ENCODE results near the gene HYOU1.

Gene HYOU1

GRCh38 chr11:119025099-119025473 is 31.9 kb downstream of the HYOU1 start:
- ATAC-seq, result no peak
- TF ChIP-seq OSR1 (CRISPR knock-in tag; IDR thresholded peaks at IDR 0.05), result no peak
- no peak for TF ChIP-seq ISL1 (CRISPR knock-in tag; IDR thresholded peaks at IDR 0.05)
- TF ChIP-seq ZNF70 (CRISPR knock-in tag; IDR thresholded peaks at IDR 0.05), result no peak
- no peak for TF ChIP-seq TSHZ2 (CRISPR knock-in tag; IDR thresholded peaks at IDR 0.05)

- no peak for ATAC-seq
These were observed 32.4 kb downstream of the HYOU1 start for GRCh38 chr11:119024430-119025098.

GRCh38 chr11:119023741-119024140 is 33.3 kb downstream of the HYOU1 start:
- ATAC-seq, result no peak
- no peak for TF ChIP-seq ZC3H10 (CRISPR knock-in tag; IDR thresholded peaks at IDR 0.05)
- no peak for TF ChIP-seq RARB (CRISPR knock-in tag; IDR thresholded peaks at IDR 0.05)
- no peak for TF ChIP-seq GLIS3 (CRISPR knock-in tag; IDR thresholded peaks at IDR 0.05)
- TF ChIP-seq ZNF70 (CRISPR knock-in tag; IDR thresholded peaks at IDR 0.05), result no peak
- no peak for TF ChIP-seq ZNF565 (CRISPR knock-in tag; conservative IDR thresholded peaks at IDR 0.05; ENCODE audit: low read depth)
- TF ChIP-seq SNAI2 (CRISPR knock-in tag; IDR thresholded peaks at IDR 0.05), result no peak
- no peak for TF ChIP-seq PATZ1 (CRISPR knock-in tag; IDR thresholded peaks at IDR 0.05; ENCODE audit: borderline replicate concordance)
- no peak for TF ChIP-seq ARNTL (CRISPR knock-in tag; IDR thresholded peaks at IDR 0.05; ENCODE audit: borderline replicate concordance, low read depth)
- TF ChIP-seq PPARA (CRISPR knock-in tag; IDR thresholded peaks at IDR 0.05; ENCODE audit: borderline replicate concordance), result no peak
- no peak for TF ChIP-seq OSR1 (CRISPR knock-in tag; IDR thresholded peaks at IDR 0.05)
- TF ChIP-seq TOX (CRISPR knock-in tag; IDR thresholded peaks at IDR 0.05; ENCODE audit: borderline replicate concordance), result no peak
- no peak for TF ChIP-seq CREB5 (CRISPR knock-in tag; IDR thresholded peaks at IDR 0.05; ENCODE audit: low read depth)

More at GRCh38 chr11:119024430-119025098, 32.4 kb downstream of the HYOU1 start:
- TF ChIP-seq RARB (CRISPR knock-in tag; IDR thresholded peaks at IDR 0.05) (no peak), ZFP30 (CRISPR knock-in tag; IDR thresholded peaks at IDR 0.05) (no peak), ZFP3 (CRISPR knock-in tag; IDR thresholded peaks at IDR 0.05) (no peak), SNAI2 (CRISPR knock-in tag; IDR thresholded peaks at IDR 0.05) (no peak), ZNF70 (CRISPR knock-in tag; IDR thresholded peaks at IDR 0.05) (no peak), ZNF8 (CRISPR knock-in tag; IDR thresholded peaks at IDR 0.05) (no peak), GLIS3 (CRISPR knock-in tag; IDR thresholded peaks at IDR 0.05) (no peak)

- TF ChIP-seq CSDC2 (CRISPR knock-in tag; IDR thresholded peaks at IDR 0.05), result no peak
- no peak for TF ChIP-seq POU6F1 (CRISPR knock-in tag; IDR thresholded peaks at IDR 0.05; ENCODE audit: borderline replicate concordance, low read depth)
- TF ChIP-seq BACH2 (CRISPR knock-in tag; IDR thresholded peaks at IDR 0.05; ENCODE audit: borderline replicate concordance), result no peak
- TF ChIP-seq ISL1 (CRISPR knock-in tag; IDR thresholded peaks at IDR 0.05), result no peak
- no peak for TF ChIP-seq ZFP30 (CRISPR knock-in tag; IDR thresholded peaks at IDR 0.05)
- no peak for TF ChIP-seq ZNF8 (CRISPR knock-in tag; IDR thresholded peaks at IDR 0.05)
- no peak for TF ChIP-seq PPARA (CRISPR knock-in tag; IDR thresholded peaks at IDR 0.05; ENCODE audit: borderline replicate concordance)
- no peak for TF ChIP-seq TOX (CRISPR knock-in tag; IDR thresholded peaks at IDR 0.05; ENCODE audit: borderline replicate concordance)
- TF ChIP-seq TCF4 (CRISPR knock-in tag; IDR thresholded peaks at IDR 0.05; ENCODE audit: borderline replicate concordance), result no peak
- TF ChIP-seq ZC3H10 (CRISPR knock-in tag; IDR thresholded peaks at IDR 0.05), result no peak
- no peak for TF ChIP-seq ARNTL (CRISPR knock-in tag; IDR thresholded peaks at IDR 0.05; ENCODE audit: borderline replicate concordance, low read depth)
- no peak for TF ChIP-seq CSRNP3 (CRISPR knock-in tag; IDR thresholded peaks at IDR 0.05)
- no peak for TF ChIP-seq ZNF565 (CRISPR knock-in tag; conservative IDR thresholded peaks at IDR 0.05; ENCODE audit: low read depth)
- TF ChIP-seq ESRRG (CRISPR knock-in tag; IDR thresholded peaks at IDR 0.05), result no peak
- no peak for ATAC-seq
These were observed 35.4 kb downstream of the HYOU1 start for GRCh38 chr11:119021631-119022030.

Data from SK-N-SH treated with all-trans-retinoic acid at 6 μM for 48 hours (cell line).